ENCODE measurements around the gene NAA20. TPM values are rescaled to one million over a fixed set of nuclear protein-coding genes. Genes with fewer than 3 reads are reported as not detected.

NAA20 gene
- total and polyA plus RNA-seq, 8 donors, result 48.7 to 73.3 (median 65.6) TPM

DNA sequence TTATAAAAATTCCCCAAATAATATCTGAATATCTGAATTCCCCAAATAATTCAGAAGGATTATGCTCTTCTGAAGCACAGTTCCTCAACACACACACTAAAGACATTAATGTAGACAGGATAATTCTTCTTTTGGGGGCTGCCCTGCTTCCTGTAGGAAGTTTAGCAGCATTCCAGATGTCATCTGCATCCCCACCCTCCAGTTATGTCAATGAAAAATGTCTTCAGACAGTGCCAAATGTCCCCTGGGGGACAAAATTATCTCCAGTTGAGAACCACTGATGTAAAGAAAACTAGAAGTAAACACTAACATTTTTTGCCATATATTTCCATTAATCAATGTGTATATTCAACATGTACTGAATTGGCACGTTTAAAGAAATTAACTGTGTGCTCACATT, 25.9 kb upstream of the NAA20 start:
- intact Hi-C loops (cut with DNase I), result loop anchor here (10.0 kb wide), 2 partner anchors 87 to 207 kb away; no protein-coding TSS in a partner anchor
- Histone ChIP-seq H3K4me1 (peaks cover 27 to 68% of the 10 kb centered on the region in 2 donors), H3K9me3 (no peaks in the 10 kb centered on the region), H3K36me3 (peaks cover 0 to 60% of the 10 kb centered on the region in 2 donors), H3K27me3 (no peaks in the 10 kb centered on the region), H3K4me3 (no peak overlapping the region), H3K27ac (no peak overlapping the region)
- ATAC-seq (no peak), DNase-seq (no peak)
- TF ChIP-seq, protein P1, sequence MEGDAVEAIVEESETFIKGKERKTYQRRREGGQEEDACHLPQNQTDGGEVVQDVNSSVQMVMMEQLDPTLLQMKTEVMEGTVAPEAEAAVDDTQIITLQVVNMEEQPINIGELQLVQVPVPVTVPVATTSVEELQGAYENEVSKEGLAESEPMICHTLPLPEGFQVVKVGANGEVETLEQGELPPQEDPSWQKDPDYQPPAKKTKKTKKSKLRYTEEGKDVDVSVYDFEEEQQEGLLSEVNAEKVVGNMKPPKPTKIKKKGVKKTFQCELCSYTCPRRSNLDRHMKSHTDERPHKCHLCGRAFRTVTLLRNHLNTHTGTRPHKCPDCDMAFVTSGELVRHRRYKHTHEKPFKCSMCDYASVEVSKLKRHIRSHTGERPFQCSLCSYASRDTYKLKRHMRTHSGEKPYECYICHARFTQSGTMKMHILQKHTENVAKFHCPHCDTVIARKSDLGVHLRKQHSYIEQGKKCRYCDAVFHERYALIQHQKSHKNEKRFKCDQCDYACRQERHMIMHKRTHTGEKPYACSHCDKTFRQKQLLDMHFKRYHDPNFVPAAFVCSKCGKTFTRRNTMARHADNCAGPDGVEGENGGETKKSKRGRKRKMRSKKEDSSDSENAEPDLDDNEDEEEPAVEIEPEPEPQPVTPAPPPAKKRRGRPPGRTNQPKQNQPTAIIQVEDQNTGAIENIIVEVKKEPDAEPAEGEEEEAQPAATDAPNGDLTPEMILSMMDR (IDR thresholded peaks at IDR 0.05), result no peak

DNA sequence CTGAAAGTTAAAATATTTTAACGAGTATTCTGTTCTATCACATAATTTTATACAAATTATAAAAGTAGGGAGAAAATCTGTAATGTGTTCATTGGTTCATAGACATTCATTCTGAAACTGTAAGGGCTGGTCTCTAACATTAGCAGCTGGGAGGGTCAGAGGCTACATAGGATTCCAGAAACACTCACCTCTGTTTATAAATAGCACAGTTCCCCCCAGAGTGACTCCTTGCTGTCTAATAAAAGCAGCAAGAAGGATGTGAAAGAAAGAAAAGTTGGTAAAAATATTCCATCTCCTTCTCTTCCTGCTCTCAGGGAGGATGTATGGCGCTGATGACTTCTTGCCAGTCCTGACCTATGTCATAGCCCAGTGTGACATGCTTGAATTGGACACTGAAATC, 25.3 kb upstream of the NAA20 start:
- peaks cover 25 to 69% of the 10 kb centered on the region in 2 donors for H3K4me1 ChIP-seq
- intact Hi-C loops (cut with DNase I), result loop anchor here (10.0 kb wide), 2 partner anchors 87 to 207 kb away; no protein-coding TSS in a partner anchor
- ATAC-seq (no peak), DNase-seq (no peak)
- TF ChIP-seq, protein P1 (IDR thresholded peaks at IDR 0.05), result no peak
- no peaks in the 10 kb centered on the region for H3K27me3 ChIP-seq
- peak overlapping the region in 1 of 2 donors; percentile 63 for H3K27ac ChIP-seq
- H3K4me3 ChIP-seq, result no peak overlapping the region
- no peaks in the 10 kb centered on the region for H3K9me3 ChIP-seq
- H3K36me3 ChIP-seq, result peaks cover 0 to 65% of the 10 kb centered on the region in 2 donors

DNA sequence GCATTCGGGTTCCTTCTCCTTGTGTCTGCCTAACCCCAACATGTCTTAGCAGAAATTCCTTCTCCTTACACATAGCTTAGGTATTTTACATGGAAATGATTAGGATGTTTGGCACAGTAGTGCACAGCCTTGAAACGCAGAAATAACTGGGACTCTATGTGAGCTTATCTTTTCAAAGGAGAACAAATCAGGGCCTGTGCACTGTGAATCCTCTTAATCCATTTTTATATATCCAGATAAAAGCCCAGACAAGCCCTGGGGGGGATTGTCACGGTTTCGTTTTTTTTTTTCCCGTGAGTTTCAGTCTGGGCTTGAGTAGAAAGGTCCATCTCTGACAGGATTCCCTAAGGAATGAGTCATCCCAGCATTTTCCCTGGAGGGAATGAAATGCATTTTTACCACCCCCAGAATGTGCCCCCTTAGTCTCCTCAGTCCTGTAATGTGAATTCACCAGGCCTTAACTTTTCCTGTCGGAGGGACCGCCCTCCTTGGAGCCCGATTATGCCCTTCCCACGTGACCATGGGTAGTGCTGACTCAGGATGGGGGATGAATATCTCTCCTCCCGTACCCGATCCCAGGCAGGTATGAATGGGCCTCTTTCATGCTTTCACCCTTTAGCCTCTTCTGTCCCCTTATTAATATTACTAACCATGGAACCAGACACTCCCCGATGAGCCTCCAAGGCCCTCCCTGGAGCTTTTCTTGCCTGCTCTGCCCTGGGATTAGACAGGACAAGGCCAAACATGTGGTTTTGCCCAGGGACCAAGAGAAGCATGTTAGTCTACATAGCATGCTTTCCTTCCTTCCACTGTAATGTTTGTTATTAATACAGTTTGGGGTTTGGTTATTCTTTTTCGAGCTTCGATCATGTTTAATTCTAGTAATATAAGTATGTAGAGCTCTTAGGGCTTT, 23.9 kb upstream of the NAA20 start:
- peak overlapping the region; percentile 63 to 66 for H3K27ac ChIP-seq
- H3K36me3 ChIP-seq, result peaks cover 0 to 70% of the 10 kb centered on the region in 2 donors
- no peak overlapping the region for H3K4me3 ChIP-seq
- TF ChIP-seq, protein P1 (IDR thresholded peaks at IDR 0.05), result no peak
- no peak for DNase-seq
- ATAC-seq, result peak; percentile 35
- H3K4me1 ChIP-seq, result peaks cover 25 to 83% of the 10 kb centered on the region in 2 donors
- H3K9me3 ChIP-seq, result no peaks in the 10 kb centered on the region
- no peaks in the 10 kb centered on the region for H3K27me3 ChIP-seq
- intact Hi-C loops (cut with DNase I), result loop anchor here (10.0 kb wide), 2 partner anchors 88 to 208 kb away; no protein-coding TSS in a partner anchor

DNA sequence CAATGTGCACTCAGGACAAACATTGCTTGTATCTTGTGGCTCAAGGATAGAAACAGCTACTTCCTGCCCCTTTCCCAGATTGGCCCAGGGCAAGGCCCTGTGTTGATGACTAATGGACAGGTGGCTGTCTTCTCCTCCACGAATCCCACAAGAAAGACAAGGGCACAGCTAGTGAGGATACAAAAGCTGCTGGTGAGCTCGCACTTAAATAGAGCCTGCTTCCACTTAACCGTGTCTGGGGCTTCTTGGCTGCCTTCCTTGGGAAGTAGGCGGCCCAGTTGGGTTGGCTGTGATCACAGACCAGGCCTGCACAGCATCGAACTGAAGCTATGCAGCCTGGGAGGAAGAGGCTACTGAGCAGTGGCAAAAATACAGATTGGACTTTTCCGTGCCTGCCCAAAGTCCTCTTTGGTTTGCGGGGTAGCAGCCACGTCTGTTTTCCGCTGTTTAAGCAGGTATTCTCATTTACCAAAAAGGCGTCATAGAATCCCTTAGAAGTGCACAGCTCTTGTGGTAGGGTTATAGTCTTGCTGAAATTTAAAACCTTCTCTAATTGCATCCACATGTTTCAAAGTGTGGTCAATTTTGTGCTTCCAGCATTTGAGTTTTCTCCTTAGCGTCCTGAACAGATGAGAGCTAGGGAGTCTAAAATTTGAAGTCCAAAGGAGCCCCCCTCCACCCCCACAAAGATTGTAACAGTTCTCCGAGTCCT, 23.0 kb upstream of the NAA20 start:
- DNase-seq, result no peak
- Histone ChIP-seq H3K4me1 (peaks cover 25 to 85% of the 10 kb centered on the region in 2 donors), H3K36me3 (peaks cover 0 to 76% of the 10 kb centered on the region in 2 donors), H3K27ac (peak overlapping the region; percentile 63 to 66), H3K9me3 (no peaks in the 10 kb centered on the region), H3K27me3 (no peaks in the 10 kb centered on the region), H3K4me3 (no peak overlapping the region)
- TF ChIP-seq, protein P1 (IDR thresholded peaks at IDR 0.05), result no peak
- ATAC-seq, result peak; percentile 17
- intact Hi-C loops (cut with DNase I), result loop anchor here (10.0 kb wide), 2 partner anchors 89 to 209 kb away; no protein-coding TSS in a partner anchor
